ENCODE data around the gene CHST1.

DNA sequence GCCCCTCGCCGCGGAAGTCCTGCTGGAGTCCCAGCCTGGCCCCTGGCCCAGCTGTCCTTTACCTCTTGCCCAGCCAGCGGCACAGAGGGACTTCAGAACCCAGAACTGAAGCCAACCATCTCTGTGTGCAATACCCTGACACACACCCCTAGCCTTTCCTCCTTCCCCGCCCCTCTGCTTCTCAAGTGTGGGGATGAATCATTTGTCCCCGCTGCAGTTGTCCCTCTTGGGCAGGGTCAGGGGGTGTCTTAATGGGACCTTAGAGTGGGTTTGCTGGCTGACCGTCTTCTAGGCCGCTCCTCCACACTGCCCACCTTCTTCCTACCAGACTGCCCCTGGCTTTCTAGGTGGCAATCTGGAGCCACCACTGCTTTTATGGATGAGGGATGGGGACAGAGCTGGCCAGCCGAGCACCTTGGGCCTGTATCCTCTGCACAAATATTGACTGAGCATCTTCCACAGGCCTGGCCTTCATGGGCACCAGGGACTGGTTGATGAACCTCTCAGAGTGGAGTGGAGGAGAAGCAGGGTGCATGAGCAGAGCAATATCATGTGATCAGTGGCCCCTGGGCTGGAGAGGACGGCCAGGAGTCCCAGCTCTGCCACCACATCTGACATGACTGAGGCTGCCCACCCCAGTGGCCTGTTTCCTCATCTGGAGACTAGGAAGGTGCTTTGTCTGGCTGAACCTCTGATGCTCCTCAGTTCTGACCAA, 668 bp upstream of the CHST1 start:
- TF ChIP-seq POLR2AphosphoS5 (IDR thresholded peaks at IDR 0.05; ENCODE audit: insufficient read depth, low read depth, low read length) (no peak), JUN (IDR thresholded peaks at IDR 0.05; ENCODE audit: borderline replicate concordance, insufficient read depth, insufficient read length, low read depth) (no peak), MYC (IDR thresholded peaks at IDR 0.05; ENCODE audit: low read depth, low read length) (no peak), POLR2A (IDR thresholded peaks at IDR 0.05; ENCODE audit: low read depth, low read length) (no peak), EZH2 (IDR thresholded peaks at IDR 0.05; ENCODE audit: borderline replicate concordance, low read depth, low read length, severe bottlenecking) (no peak), GATA2 (IDR thresholded peaks at IDR 0.05; ENCODE audit: insufficient read depth, insufficient read length, low read depth, low read length) (no peak)
- TF ChIP-seq, protein P1, sequence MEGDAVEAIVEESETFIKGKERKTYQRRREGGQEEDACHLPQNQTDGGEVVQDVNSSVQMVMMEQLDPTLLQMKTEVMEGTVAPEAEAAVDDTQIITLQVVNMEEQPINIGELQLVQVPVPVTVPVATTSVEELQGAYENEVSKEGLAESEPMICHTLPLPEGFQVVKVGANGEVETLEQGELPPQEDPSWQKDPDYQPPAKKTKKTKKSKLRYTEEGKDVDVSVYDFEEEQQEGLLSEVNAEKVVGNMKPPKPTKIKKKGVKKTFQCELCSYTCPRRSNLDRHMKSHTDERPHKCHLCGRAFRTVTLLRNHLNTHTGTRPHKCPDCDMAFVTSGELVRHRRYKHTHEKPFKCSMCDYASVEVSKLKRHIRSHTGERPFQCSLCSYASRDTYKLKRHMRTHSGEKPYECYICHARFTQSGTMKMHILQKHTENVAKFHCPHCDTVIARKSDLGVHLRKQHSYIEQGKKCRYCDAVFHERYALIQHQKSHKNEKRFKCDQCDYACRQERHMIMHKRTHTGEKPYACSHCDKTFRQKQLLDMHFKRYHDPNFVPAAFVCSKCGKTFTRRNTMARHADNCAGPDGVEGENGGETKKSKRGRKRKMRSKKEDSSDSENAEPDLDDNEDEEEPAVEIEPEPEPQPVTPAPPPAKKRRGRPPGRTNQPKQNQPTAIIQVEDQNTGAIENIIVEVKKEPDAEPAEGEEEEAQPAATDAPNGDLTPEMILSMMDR (IDR thresholded peaks at IDR 0.05; ENCODE audit: extremely low read depth in 1 of 2, insufficient read depth in 1 of 2, low read depth in 1 of 2, low read length in 2 of 2) = no peak
- TF ChIP-seq, protein P2, sequence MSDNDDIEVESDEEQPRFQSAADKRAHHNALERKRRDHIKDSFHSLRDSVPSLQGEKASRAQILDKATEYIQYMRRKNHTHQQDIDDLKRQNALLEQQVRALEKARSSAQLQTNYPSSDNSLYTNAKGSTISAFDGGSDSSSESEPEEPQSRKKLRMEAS (IDR thresholded peaks at IDR 0.05; ENCODE audit: insufficient read depth, insufficient read length) = no peak

Data from endothelial cell of umbilical vein (primary cell).